OCI-LY1 (cell line): Measurements from ENCODE around the gene TMC2.

ENCODE experiments used
- H2AFZ ChIP-seq: fragments of 200-600 bp; sonication (generic), shearing (Covaris generic); 2 replicates; pipeline ENCODE4 v1.6.0; 2014; ENCODE audit warnings: antibody characterized with exemption, mild to moderate bottlenecking, low read length
- H3F3A ChIP-seq: fragments of 200-600 bp; sonication (generic), shearing (Covaris generic); 2 replicates; pipeline ENCODE4 v1.6.0; 2014; ENCODE audit warnings: mild to moderate bottlenecking, antibody characterized with exemption, low read length, moderate library complexity; ENCODE audit not compliant: insufficient read depth
- H3K27ac ChIP-seq: fragments of 200-600 bp; sonication (generic); 2 replicates; pipeline ENCODE4 v1.5.1; 2014; ENCODE audit warnings: low read length, mixed run types, mild to moderate bottlenecking, low read depth; ENCODE audit not compliant: poor library complexity, severe bottlenecking
- H3K27me3 ChIP-seq: fragments of 200-600 bp; sonication (generic); 2 replicates; pipeline ENCODE4 v1.6.0; 2014; ENCODE audit warnings: antibody characterized with exemption, mild to moderate bottlenecking, low read length, moderate library complexity; ENCODE audit not compliant: insufficient read depth
- H3K36me3 ChIP-seq: fragments of 200-600 bp; sonication (generic); 2 replicates; pipeline ENCODE4 v1.6.1; 2014; ENCODE audit warnings: mild to moderate bottlenecking, antibody characterized with exemption, low read length, moderate library complexity, mixed read lengths; ENCODE audit not compliant: insufficient read depth
- H3K4me1 ChIP-seq: fragments of 200-600 bp; sonication (generic); 2 replicates; pipeline ENCODE4 v1.5.1; 2014; ENCODE audit warnings: mild to moderate bottlenecking, low read length, moderate library complexity; ENCODE audit not compliant: insufficient read depth, severe bottlenecking
- H3K4me2 ChIP-seq: fragments of 200-600 bp; sonication (generic), shearing (Covaris generic); 2 replicates; pipeline ENCODE4 v1.6.1; 2014; ENCODE audit warnings: low read length
- H3K4me3 ChIP-seq: fragments of 200-600 bp; sonication (generic); 2 replicates; pipeline ENCODE4 v1.5.1; 2014; ENCODE audit warnings: low read length, low read depth, mild to moderate bottlenecking, mixed read lengths; ENCODE audit not compliant: poor library complexity, severe bottlenecking
- H3K79me2 ChIP-seq: fragments of 200-600 bp; shearing (Covaris generic); 2 replicates; pipeline ENCODE4 v1.6.1; 2016; ENCODE audit warnings: mixed run types, low read length, mixed read lengths; ENCODE audit not compliant: insufficient read depth
- H3K9ac ChIP-seq: fragments of 200-600 bp; sonication (generic), shearing (Covaris generic); 2 replicates; pipeline ENCODE4 v1.6.1; 2014; ENCODE audit warnings: mild to moderate bottlenecking, low read length, mixed read lengths
- H3K9me2 ChIP-seq: fragments of 200-600 bp; sonication (generic), shearing (Covaris generic); 2 replicates; pipeline ENCODE4 v1.6.1; 2014; ENCODE audit warnings: low read depth, mild to moderate bottlenecking, low read length, mixed read lengths
- H3K9me3 ChIP-seq: fragments of 200-600 bp; shearing (Covaris generic); 2 replicates; pipeline ENCODE4 v1.6.1; 2014; ENCODE audit warnings: low read length, mixed read lengths
- H4K20me1 ChIP-seq: fragments of 200-600 bp; sonication (generic), shearing (Covaris generic); 2 replicates; pipeline ENCODE4 v1.6.0; 2016; ENCODE audit warnings: mild to moderate bottlenecking, low read length; ENCODE audit not compliant: insufficient read depth
- EZH2 ChIP-seq: fragments of 200-600 bp; sonication (generic), shearing (Covaris generic); IDR thresholded peaks from 2 replicates; pipeline ENCODE4 v1.8.0; 2017; ENCODE audit warnings: borderline replicate concordance, mixed run types, mild to moderate bottlenecking, antibody characterized with exemption, low read length, moderate library complexity, mixed read lengths
- TF ChIP-seq, protein P1 (sequence below): fragments of 200-600 bp; sonication (generic), shearing (Covaris generic); IDR thresholded peaks from 2 replicates; pipeline ENCODE4 v1.5.1; 2017; ENCODE audit warnings: mild to moderate bottlenecking, antibody characterized with exemption, low read length, moderate library complexity, mixed read lengths

TMC2 gene

DNA sequence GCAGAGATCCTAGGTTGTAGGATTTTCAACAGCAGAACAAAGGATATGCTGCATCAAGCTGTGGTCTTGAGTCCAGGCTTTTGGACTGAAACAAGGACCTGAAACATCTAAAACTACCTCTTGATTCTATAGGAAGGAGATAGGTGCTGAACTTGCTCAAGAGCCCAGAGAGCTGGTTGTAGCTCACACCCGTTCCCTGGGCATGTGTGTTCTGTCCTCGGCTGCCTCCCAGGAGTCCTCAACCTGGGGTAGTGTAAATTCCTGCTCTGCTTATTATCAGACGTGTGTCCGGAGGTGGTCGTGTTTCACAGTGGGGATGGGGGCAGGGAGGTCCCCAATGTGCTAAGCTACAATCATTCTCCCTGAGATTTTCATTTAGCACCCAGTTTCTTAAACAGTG, 120.9 kb downstream of the TMC2 start:
- no peak overlapping the region for H3K4me3 ChIP-seq
- H3K27me3 ChIP-seq: no peaks in the 10 kb centered on the region
- no peak overlapping the region for H3K27ac ChIP-seq
- H3K4me2 ChIP-seq: no peak overlapping the region
- H3K9me3 ChIP-seq: no peaks in the 10 kb centered on the region
- TF ChIP-seq, protein P1, sequence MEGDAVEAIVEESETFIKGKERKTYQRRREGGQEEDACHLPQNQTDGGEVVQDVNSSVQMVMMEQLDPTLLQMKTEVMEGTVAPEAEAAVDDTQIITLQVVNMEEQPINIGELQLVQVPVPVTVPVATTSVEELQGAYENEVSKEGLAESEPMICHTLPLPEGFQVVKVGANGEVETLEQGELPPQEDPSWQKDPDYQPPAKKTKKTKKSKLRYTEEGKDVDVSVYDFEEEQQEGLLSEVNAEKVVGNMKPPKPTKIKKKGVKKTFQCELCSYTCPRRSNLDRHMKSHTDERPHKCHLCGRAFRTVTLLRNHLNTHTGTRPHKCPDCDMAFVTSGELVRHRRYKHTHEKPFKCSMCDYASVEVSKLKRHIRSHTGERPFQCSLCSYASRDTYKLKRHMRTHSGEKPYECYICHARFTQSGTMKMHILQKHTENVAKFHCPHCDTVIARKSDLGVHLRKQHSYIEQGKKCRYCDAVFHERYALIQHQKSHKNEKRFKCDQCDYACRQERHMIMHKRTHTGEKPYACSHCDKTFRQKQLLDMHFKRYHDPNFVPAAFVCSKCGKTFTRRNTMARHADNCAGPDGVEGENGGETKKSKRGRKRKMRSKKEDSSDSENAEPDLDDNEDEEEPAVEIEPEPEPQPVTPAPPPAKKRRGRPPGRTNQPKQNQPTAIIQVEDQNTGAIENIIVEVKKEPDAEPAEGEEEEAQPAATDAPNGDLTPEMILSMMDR: no peak
- TF ChIP-seq EZH2: no peak
- H3K9ac ChIP-seq: no peak overlapping the region
- no peaks in the 10 kb centered on the region for H3K9me2 ChIP-seq
- 0 out of 2 replicates have a peak, but pooled peaks cover 2% of the 10 kb centered on the region for H4K20me1 ChIP-seq
- no peak overlapping the region for H2AFZ ChIP-seq
- peaks cover 18% of the 10 kb centered on the region for H3K79me2 ChIP-seq
- H3F3A ChIP-seq: peaks cover 7% of the 10 kb centered on the region; the same call in 1 of the 2 replicates
- peaks cover 91% of the 10 kb centered on the region for H3K36me3 ChIP-seq
- H3K4me1 ChIP-seq: peaks cover 25% of the 10 kb centered on the region

DNA sequence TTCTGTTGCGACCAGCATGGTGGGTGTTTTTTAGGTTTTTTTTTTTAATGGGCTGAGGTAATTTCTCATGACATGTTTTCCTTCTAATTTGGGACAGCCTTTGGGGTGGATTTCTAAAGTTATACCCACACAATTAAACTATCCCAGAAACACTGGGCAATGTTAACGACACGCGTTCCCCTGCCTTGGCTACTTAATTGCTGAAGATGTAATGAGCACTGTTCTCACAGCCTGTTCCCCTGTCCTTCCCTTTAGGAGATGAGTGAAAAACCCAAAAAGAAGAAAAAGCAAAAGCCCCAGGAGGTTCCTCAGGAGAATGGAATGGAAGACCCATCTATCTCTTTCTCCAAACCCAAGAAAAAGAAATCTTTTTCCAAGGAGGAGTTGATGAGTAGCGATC, 121.3 kb downstream of the TMC2 start:
- Histone ChIP-seq H2AFZ (no peak overlapping the region), H3K9me2 (no peaks in the 10 kb centered on the region), H3K27ac (no peak overlapping the region), H3K4me2 (no peak overlapping the region), H3K9me3 (no peaks in the 10 kb centered on the region), H3K27me3 (no peaks in the 10 kb centered on the region), H3K36me3 (peaks cover 93% of the 10 kb centered on the region), H4K20me1 (0 out of 2 replicates have a peak, but pooled peaks cover 2% of the 10 kb centered on the region), H3K4me1 (peaks cover 25% of the 10 kb centered on the region), H3K4me3 (no peak overlapping the region), H3K9ac (no peak overlapping the region), H3F3A (peaks cover 7% of the 10 kb centered on the region; the same call in 1 of the 2 replicates), H3K79me2 (peaks cover 17% of the 10 kb centered on the region)
- no peak for TF ChIP-seq EZH2
- TF ChIP-seq, protein P1: no peak

DNA sequence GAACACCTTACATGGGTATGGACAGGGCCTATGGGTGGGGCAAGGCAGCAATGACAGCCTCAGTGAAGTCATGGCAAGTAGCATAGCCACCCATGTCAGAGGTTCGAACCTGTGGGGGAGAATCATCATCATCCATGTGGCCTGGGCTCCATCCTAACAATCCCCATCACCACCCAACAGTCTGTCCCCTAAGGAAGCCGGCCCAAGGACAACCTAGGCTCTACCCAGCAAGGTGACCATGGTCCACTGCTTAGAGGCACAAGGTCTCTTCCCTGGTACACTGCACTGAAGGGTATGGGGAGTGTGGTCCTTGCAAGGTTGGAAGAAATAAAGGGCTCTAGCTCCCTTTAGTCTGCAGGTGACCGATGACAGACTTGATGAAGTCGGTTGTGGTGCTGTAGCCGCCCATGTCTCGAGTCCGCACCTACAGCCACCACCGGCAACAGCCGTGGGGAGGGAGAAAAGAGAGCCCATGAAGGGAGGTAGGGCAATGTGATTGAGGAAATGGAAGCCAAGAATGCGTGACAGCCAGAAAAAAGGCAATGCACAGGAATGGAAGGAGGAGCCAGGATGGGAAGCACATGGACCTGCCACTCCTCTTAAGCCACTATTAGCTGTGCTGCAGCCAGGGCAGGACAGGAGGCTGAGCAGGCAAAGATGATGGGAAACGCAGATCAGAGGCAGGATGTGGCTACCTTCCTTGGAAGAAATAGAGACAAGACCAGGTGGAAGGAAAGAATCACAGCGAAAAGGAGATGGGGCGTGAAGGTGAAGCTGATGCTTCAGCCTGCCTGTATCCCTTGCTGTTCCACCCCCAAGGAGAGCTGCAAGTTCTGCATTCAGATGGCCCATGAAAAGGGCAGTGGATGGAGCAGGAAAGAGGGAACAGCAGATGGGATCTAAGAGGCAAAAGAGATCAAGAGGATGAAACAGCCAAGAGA, 122.3 kb downstream of the TMC2 start:
- peaks cover 33% of the 10 kb centered on the region for H3K4me1 ChIP-seq
- peaks cover 7% of the 10 kb centered on the region; the same call in 1 of the 2 replicates for H3F3A ChIP-seq
- H3K9ac ChIP-seq: no peak overlapping the region
- TF ChIP-seq EZH2: no peak
- TF ChIP-seq, protein P1: no peak
- H3K4me2 ChIP-seq: no peak overlapping the region
- no peak overlapping the region for H3K27ac ChIP-seq
- no peak overlapping the region for H3K4me3 ChIP-seq
- peaks cover 7% of the 10 kb centered on the region for H3K79me2 ChIP-seq
- H4K20me1 ChIP-seq: 0 out of 2 replicates have a peak, but pooled peaks cover 2% of the 10 kb centered on the region
- H3K36me3 ChIP-seq: peaks cover 85% of the 10 kb centered on the region
- no peaks in the 10 kb centered on the region for H3K9me2 ChIP-seq
- H2AFZ ChIP-seq: no peak overlapping the region
- H3K9me3 ChIP-seq: no peaks in the 10 kb centered on the region
- H3K27me3 ChIP-seq: no peaks in the 10 kb centered on the region
